Hepatocyte (in vitro differentiated cells): Measurements from ENCODE around the gene RIPK4. TPM values are rescaled to one million over a fixed set of nuclear protein-coding genes. Genes with fewer than 3 reads are reported as not detected.

Source experiments
- DNase-seq: peaks from one replicate; pipeline ENCODE4 v3.0.0-alpha.2; 2016; ENCODE audit warnings: low spot score
- H2AFZ ChIP-seq: fragments of 200-600 bp; sonication (generic); 2 replicates; pipeline ENCODE4 v1.6.0; 2016; ENCODE audit warnings: antibody characterized with exemption, mild to moderate bottlenecking
- H3K27ac ChIP-seq: fragments of 200-600 bp; sonication (generic); 2 replicates; pipeline ENCODE4 v1.5.1; 2016; ENCODE audit warnings: mild to moderate bottlenecking
- H3K27me3 ChIP-seq: fragments of 200-600 bp; sonication (generic); 2 replicates; pipeline ENCODE4 v1.6.1; 2016
- H3K36me3 ChIP-seq: fragments of 200-600 bp; sonication (generic); replicated peaks from 2 replicates; pipeline ENCODE4 v1.5.1; 2016; ENCODE audit warnings: low read depth; ENCODE audit not compliant: insufficient read depth
- H3K4me1 ChIP-seq: fragments of 200-600 bp; sonication (generic); 2 replicates; pipeline ENCODE4 v1.5.1; 2016; ENCODE audit warnings: mild to moderate bottlenecking, moderate library complexity; ENCODE audit not compliant: insufficient read depth
- H3K4me2 ChIP-seq: fragments of 200-600 bp; sonication (generic); 2 replicates; pipeline ENCODE4 v1.6.0; 2016
- H3K4me3 ChIP-seq: fragments of 200-600 bp; sonication (generic); 2 replicates; pipeline ENCODE4 v1.5.1; 2016; ENCODE audit warnings: mild to moderate bottlenecking
- H3K79me2 ChIP-seq: fragments of 200-600 bp; sonication (generic); 2 replicates; pipeline ENCODE4 v1.6.0; 2017; ENCODE audit warnings: mild to moderate bottlenecking
- H3K9me2 ChIP-seq: fragments of 200-600 bp; sonication (generic); replicated peaks from 2 replicates; pipeline ENCODE4 v1.6.0; 2017; ENCODE audit warnings: mild to moderate bottlenecking; ENCODE audit not compliant: insufficient read depth
- H3K9me3 ChIP-seq: fragments of 200-600 bp; sonication (generic); 2 replicates; pipeline ENCODE4 v1.5.1; 2016; ENCODE audit warnings: low read depth, mild to moderate bottlenecking
- H4K20me1 ChIP-seq: fragments of 200-600 bp; sonication (generic); 2 replicates; pipeline ENCODE4 v1.6.0; 2016; ENCODE audit warnings: mild to moderate bottlenecking; ENCODE audit not compliant: insufficient read depth, poor library complexity, severe bottlenecking
- CTCF ChIP-seq: fragments of 200-600 bp; sonication (generic); IDR thresholded peaks from 2 replicates; pipeline ENCODE4 v1.5.1; 2016; ENCODE audit warnings: antibody characterized with exemption, mild to moderate bottlenecking; ENCODE audit not compliant: poor library complexity
- EZH2 ChIP-seq: fragments of 200-600 bp; sonication (generic); IDR thresholded peaks from 2 replicates; pipeline ENCODE4 v1.6.1; 2016; ENCODE audit warnings: antibody characterized with exemption, mild to moderate bottlenecking, borderline replicate concordance
- EZH2phosphoT487 ChIP-seq: fragments of 200-600 bp; sonication (generic); IDR thresholded peaks from one replicate; pipeline ENCODE4 v1.6.1; 2018; ENCODE audit warnings: antibody characterized with exemption, mild to moderate bottlenecking, low read depth, moderate library complexity; ENCODE audit not compliant: unreplicated experiment, severe bottlenecking
- WGBS: methylation state at CpG from one replicate; pipeline ENCODE4 v1.1.6; 2016; ENCODE audit warnings: low lambda C conversion rate; ENCODE audit errors: missing lambda C conversion rate; 5-methylcytosine and 5-hydroxymethylcytosine counted together
- polyA plus RNA-seq: library from polyadenylated mRNA; unstranded; fragments of >200 nt; fragmentation: Nextera tagmentation; extraction: Ambion mirVana; gene quantifications from 2 replicates; pipeline ENCODE4 v1.2.1, GENCODE V29; 2016
- total RNA-seq: library from RNA; depleted of rRNA; stranded (reverse); fragments of >200 nt; gene quantifications from 2 replicates; pipeline ENCODE4 v1.2.3, GENCODE V29; 2014

RIPK4 gene
- total and polyA plus RNA-seq, 2 experiments from 2014 or later = 28.1 to 32.8 TPM

- H2AFZ ChIP-seq = no peak overlapping the region
- DNase-seq = no peak
- H3K4me1 ChIP-seq = no peaks in the 10 kb centered on the region
- 91% methylated on average over 32 of the region's 32 CpGs for WGBS
- no peak overlapping the region for H3K4me3 ChIP-seq
- no peaks in the 10 kb centered on the region for H3K79me2 ChIP-seq
- TF ChIP-seq EZH2phosphoT487 = no peak
- no peak for TF ChIP-seq EZH2
- no peak for TF ChIP-seq CTCF
- H3K27me3 ChIP-seq = no peaks in the 10 kb centered on the region
- no peaks in the 10 kb centered on the region for H3K9me2 ChIP-seq
- no peaks in the 10 kb centered on the region for H3K9me3 ChIP-seq
- H4K20me1 ChIP-seq = no peaks in the 10 kb centered on the region
- H3K27ac ChIP-seq = no peak overlapping the region
- H3K4me2 ChIP-seq = no peak overlapping the region
- no peaks in the 10 kb centered on the region for H3K36me3 ChIP-seq
Observed at GRCh38 chr21:41801321-41802197, 34.7 kb upstream of the RIPK4 start.

GRCh38 chr21:41800425-41801320 lies 33.8 kb upstream of the RIPK4 start:
- Histone ChIP-seq H4K20me1 (no peaks in the 10 kb centered on the region), H2AFZ (no peak overlapping the region), H3K27me3 (no peaks in the 10 kb centered on the region), H3K79me2 (no peaks in the 10 kb centered on the region), H3K9me3 (no peaks in the 10 kb centered on the region), H3K9me2 (no peaks in the 10 kb centered on the region), H3K4me1 (no peaks in the 10 kb centered on the region), H3K27ac (no peak overlapping the region), H3K4me3 (no peak overlapping the region), H3K36me3 (no peaks in the 10 kb centered on the region), H3K4me2 (no peak overlapping the region)
- TF ChIP-seq EZH2phosphoT487 = no peak
- TF ChIP-seq EZH2 = no peak
- TF ChIP-seq CTCF = no peak
- DNase-seq = no peak
- 87% methylated on average over 24 of the region's 24 CpGs for WGBS

GRCh38 chr21:41799763-41800162 lies 32.9 kb upstream of the RIPK4 start:
- no peaks in the 10 kb centered on the region for H3K9me2 ChIP-seq
- no peaks in the 10 kb centered on the region for H3K4me1 ChIP-seq
- no peak overlapping the region for H3K4me2 ChIP-seq
- no peak overlapping the region for H3K27ac ChIP-seq
- H3K79me2 ChIP-seq = no peaks in the 10 kb centered on the region
- H2AFZ ChIP-seq = no peak overlapping the region
- no peaks in the 10 kb centered on the region for H4K20me1 ChIP-seq
- no peaks in the 10 kb centered on the region for H3K27me3 ChIP-seq
- DNase-seq = no peak
- TF ChIP-seq EZH2phosphoT487 (no peak), EZH2 (no peak), CTCF (no peak)
- WGBS = 94% methylated on average over 7 of the region's 7 CpGs
- H3K4me3 ChIP-seq = no peak overlapping the region
- no peaks in the 10 kb centered on the region for H3K36me3 ChIP-seq
- no peaks in the 10 kb centered on the region for H3K9me3 ChIP-seq
